PC-9 (cell line): ENCODE results near the gene CDK13. TPM values are rescaled to one million over a fixed set of nuclear protein-coding genes. Genes with fewer than 3 reads are reported as not detected.

Source experiments
- BruUV-seq: library from RNA; stranded (reverse); fragments of 400-500 nt; replicated peaks from 2 replicates; lab custom pipeline; 2021; lab: Mats Ljungman, UMichigan
- CTCF ChIA-PET: fragments of 300-600 bp; sonication (Branson Sonifier 250); formaldehyde crosslinking; loops from one replicate; lab custom pipeline; 2022; ENCODE audit warnings: antibody characterized with exemption; lab: Charles Lee
- POLR2A ChIA-PET: fragments of 300-600 bp; sonication (Branson Sonifier 250); formaldehyde crosslinking; loops from one replicate; lab custom pipeline; 2022; ENCODE audit warnings: antibody characterized with exemption; ENCODE audit not compliant: unreplicated experiment; lab: Charles Lee
- DNase-seq, 2 experiments: peaks; one replicate each; pipeline versions ENCODE4 v3.0.0 to v3.0.0-alpha.2; 2015 to 2022; ENCODE audit warnings: mixed read lengths in 1 of 2
- H2AFZ ChIP-seq: fragments of 200-600 bp; sonication (generic); 2 replicates; pipeline ENCODE4 v1.8.1; 2017; ENCODE audit warnings: antibody characterized with exemption
- H3F3A ChIP-seq: fragments of 200-600 bp; sonication (generic); 2 replicates; pipeline ENCODE4 v1.8.1; 2017; ENCODE audit warnings: antibody characterized with exemption, mild to moderate bottlenecking, low read depth; ENCODE audit not compliant: insufficient read depth
- H3K27ac ChIP-seq: fragments of 200-600 bp; sonication (generic); 2 replicates; pipeline ENCODE4 v1.6.1; 2016; ENCODE audit warnings: mixed run types
- H3K27me3 ChIP-seq: fragments of 200-600 bp; sonication (generic); 2 replicates; pipeline ENCODE4 v1.6.1; 2016; ENCODE audit warnings: low read depth, mixed run types; ENCODE audit not compliant: insufficient read depth
- H3K36me3 ChIP-seq: fragments of 200-600 bp; sonication (generic); 2 replicates; pipeline ENCODE4 v1.6.1; 2016; ENCODE audit warnings: low read depth, mixed run types
- H3K4me1 ChIP-seq: fragments of 200-600 bp; sonication (generic); replicated peaks from 2 replicates; pipeline ENCODE4 v1.6.1; 2016; ENCODE audit warnings: mixed run types; ENCODE audit not compliant: insufficient read depth
- H3K4me2 ChIP-seq: fragments of 200-600 bp; sonication (generic); 2 replicates; pipeline ENCODE4 v1.6.1; 2017; ENCODE audit warnings: mixed run types
- H3K4me3 ChIP-seq: fragments of 200-600 bp; sonication (generic); 2 replicates; pipeline ENCODE4 v1.6.1; 2016; ENCODE audit warnings: mixed run types
- H3K79me2 ChIP-seq: fragments of 200-600 bp; sonication (generic); 2 replicates; pipeline ENCODE4 v1.6.1; 2017; ENCODE audit warnings: low read depth, mixed run types
- H3K9me2 ChIP-seq: fragments of 200-600 bp; sonication (generic); 2 replicates; pipeline ENCODE4 v1.8.1; 2017; ENCODE audit warnings: mild to moderate bottlenecking; ENCODE audit not compliant: insufficient read depth
- H3K9me3 ChIP-seq: fragments of 200-600 bp; sonication (generic); 2 replicates; pipeline ENCODE4 v1.8.1; 2016; ENCODE audit warnings: low read depth; ENCODE audit not compliant: insufficient read depth
- H4K20me1 ChIP-seq: fragments of 200-600 bp; sonication (generic); 2 replicates; pipeline ENCODE4 v1.8.1; 2017; ENCODE audit not compliant: insufficient read depth
- EZH2 ChIP-seq: fragments of 200-600 bp; sonication (generic); IDR thresholded peaks from 2 replicates; pipeline ENCODE4 v1.8.0; 2017; ENCODE audit warnings: antibody characterized with exemption, low read depth
- intact Hi-C: fragments of 100-400 bp; cut with micrococcal nuclease; formaldehyde crosslinking; loops from one replicate; pipeline ENCODE4 v1.10.0; 2022; ENCODE audit not compliant: unreplicated experiment
- total RNA-seq: library from RNA; stranded (reverse); gene quantifications from 2 replicates; pipeline ENCODE4 v1.2.3, GENCODE V29; 2021
- TF ChIP-seq, protein P1 (sequence below): fragments of 200-600 bp; sonication (generic); conservative IDR thresholded peaks from 2 replicates; pipeline ENCODE4 v1.6.1; 2017; ENCODE audit warnings: mixed run types, antibody characterized with exemption, mild to moderate bottlenecking, moderate library complexity

Gene CDK13
- total RNA-seq, 1 experiment from 2014 or later = 80.9 TPM

DNA sequence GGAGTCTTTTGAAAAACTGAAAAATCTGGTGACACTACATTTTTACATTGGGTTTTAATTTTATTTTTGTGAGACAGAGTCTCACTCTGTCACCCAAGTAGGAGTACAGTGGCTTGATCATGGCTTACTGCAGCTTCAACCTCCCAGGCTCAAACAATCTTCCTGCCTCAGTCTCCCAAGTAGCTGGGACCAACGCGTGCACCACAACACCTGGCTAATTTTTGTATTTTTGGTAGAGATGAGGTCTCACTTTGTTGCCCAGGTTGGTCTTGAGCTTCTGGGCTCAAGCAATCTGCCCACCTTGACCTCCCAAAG lies 172.8 kb downstream of the CDK13 start:
- Histone ChIP-seq H3K4me3 (no peak overlapping the region), H3K27me3 (no peaks in the 10 kb centered on the region), H3K9me3 (no peaks in the 10 kb centered on the region), H4K20me1 (peaks cover 9% of the 10 kb centered on the region; the same call in 1 of the 2 replicates), H2AFZ (no peak overlapping the region), H3K27ac (no peak overlapping the region), H3K4me1 (peaks cover 9% of the 10 kb centered on the region), H3F3A (peaks cover 10% of the 10 kb centered on the region; the same call in 1 of the 2 replicates), H3K79me2 (peaks cover 39% of the 10 kb centered on the region), H3K4me2 (no peak overlapping the region), H3K36me3 (0 out of 2 replicates have a peak, but pooled peaks cover 5% of the 10 kb centered on the region), H3K9me2 (no peaks in the 10 kb centered on the region)
- no peak for DNase-seq
- intact Hi-C loops = no loop called here
- no TSS peak for BruUV-seq
- ChIA-PET POLR2A (interaction anchor here (0.6 kb wide), 1 partner anchor 106 kb away, joined by 3 read pairs; no protein-coding TSS in a partner anchor), CTCF (interaction anchor here (0.6 kb wide), 1 partner anchor 110 kb away, joined by 4 read pairs; no protein-coding TSS in a partner anchor)
- TF ChIP-seq, protein P1, sequence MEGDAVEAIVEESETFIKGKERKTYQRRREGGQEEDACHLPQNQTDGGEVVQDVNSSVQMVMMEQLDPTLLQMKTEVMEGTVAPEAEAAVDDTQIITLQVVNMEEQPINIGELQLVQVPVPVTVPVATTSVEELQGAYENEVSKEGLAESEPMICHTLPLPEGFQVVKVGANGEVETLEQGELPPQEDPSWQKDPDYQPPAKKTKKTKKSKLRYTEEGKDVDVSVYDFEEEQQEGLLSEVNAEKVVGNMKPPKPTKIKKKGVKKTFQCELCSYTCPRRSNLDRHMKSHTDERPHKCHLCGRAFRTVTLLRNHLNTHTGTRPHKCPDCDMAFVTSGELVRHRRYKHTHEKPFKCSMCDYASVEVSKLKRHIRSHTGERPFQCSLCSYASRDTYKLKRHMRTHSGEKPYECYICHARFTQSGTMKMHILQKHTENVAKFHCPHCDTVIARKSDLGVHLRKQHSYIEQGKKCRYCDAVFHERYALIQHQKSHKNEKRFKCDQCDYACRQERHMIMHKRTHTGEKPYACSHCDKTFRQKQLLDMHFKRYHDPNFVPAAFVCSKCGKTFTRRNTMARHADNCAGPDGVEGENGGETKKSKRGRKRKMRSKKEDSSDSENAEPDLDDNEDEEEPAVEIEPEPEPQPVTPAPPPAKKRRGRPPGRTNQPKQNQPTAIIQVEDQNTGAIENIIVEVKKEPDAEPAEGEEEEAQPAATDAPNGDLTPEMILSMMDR = no peak
- TF ChIP-seq EZH2 = no peak

DNA sequence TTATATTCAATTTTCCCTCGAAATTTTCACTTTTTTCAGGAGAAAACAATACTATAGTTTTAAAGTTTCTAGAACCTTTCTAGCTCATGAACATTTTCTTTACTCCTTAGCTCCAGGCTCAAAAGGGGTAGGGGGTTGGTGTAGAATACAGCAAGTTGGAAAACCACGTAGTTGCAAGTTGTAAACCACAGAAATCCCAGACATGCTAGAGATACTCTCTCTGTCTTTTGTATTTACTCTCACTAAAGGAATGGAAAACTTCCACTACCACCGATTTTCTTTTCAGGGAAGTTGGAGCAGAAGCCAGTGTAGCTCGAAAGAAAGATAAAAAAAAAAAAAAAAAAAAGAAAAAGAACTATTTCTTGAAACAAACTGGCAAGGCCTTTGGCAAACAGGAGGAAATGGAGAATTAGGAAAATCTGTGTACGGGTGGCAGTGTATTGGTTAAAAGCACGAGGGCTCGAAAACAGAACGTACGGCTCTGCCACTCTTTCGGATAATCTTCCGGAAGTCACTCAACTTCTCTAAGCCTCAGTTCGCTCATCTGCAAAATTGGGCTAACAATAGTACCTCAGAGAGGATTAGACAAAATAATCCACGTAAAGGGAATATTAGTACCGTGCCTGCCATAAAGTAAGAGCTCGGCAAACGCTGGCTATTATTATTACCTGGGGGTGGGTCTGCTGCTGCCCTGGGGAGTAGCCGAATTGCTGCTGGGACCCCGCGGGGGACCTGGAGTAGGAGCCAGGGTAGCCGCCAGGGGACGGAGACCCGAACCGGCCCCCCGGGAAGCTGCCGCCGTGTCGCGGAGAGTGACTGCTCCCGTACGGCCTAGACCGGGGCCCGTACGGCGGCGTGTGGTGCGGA lies 183.7 kb downstream of the CDK13 start:
- Histone ChIP-seq H3K9me3 (peaks cover 6% of the 10 kb centered on the region; the same call in 1 of the 2 replicates), H3K27me3 (no peaks in the 10 kb centered on the region), H4K20me1 (peaks cover 40% of the 10 kb centered on the region), H2AFZ (peak overlapping the region; percentile 88), H3K9me2 (no peaks in the 10 kb centered on the region), H3F3A (0 out of 2 replicates have a peak, but pooled peaks cover 8% of the 10 kb centered on the region), H3K79me2 (peaks cover 56% of the 10 kb centered on the region), H3K4me1 (peaks cover 17% of the 10 kb centered on the region), H3K4me3 (peak overlapping the region; percentile 97), H3K27ac (peak overlapping the region; percentile 75), H3K36me3 (peaks cover 11% of the 10 kb centered on the region), H3K4me2 (peak overlapping the region; percentile 90)
- CTCF ChIA-PET = interaction anchor here (0.6 kb wide), 1 partner anchor 1928 kb away, joined by 4 read pairs; no protein-coding TSS in a partner anchor
- intact Hi-C loops = loop anchor here (1.0 to 5.0 kb wide), 4 partner anchors 16 to 401 kb away; no protein-coding TSS in a partner anchor
- TF ChIP-seq EZH2 = no peak
- TF ChIP-seq, protein P1 = no peak
- POLR2A ChIA-PET = interaction anchor here (0.6 kb wide), 1 partner anchor 1340 kb away, joined by 28 read pairs; no protein-coding TSS in a partner anchor
- no TSS peak for BruUV-seq
- no peak for DNase-seq

GRCh38 chr7:40134428-40135316 lies 184.6 kb downstream of the CDK13 start, which contains the start of the genes MPLKIP and SUGCT:
Gene MPLKIP (minus strand): TSS chr7:40134622. CDS start chr7:40134567, 55 bp downstream.
Gene SUGCT (plus strand): TSS chr7:40135005.
- CTCF ChIA-PET = interaction anchor here (0.6 to 0.7 kb wide), 2 partner anchors 17 to 45 kb away, joined by 3 read pairs; no protein-coding TSS in a partner anchor
- TF ChIP-seq, protein P1 = peak; percentile 99
- TF ChIP-seq EZH2 = no peak

More at GRCh38 chr7:40134428-40135316, 184.6 kb downstream of the CDK13 start, which contains the start of the genes MPLKIP and SUGCT:
- peak; percentile 80 to 90 for DNase-seq
- intact Hi-C loops = loop anchor here (1.0 to 5.0 kb wide), 4 partner anchors 17 to 402 kb away; no protein-coding TSS in a partner anchor
- TSS peak; percentile 73 for BruUV-seq
- POLR2A ChIA-PET = interaction anchor here (0.6 to 0.7 kb wide), 4 partner anchors 13 to 1596 kb away, joined by 4 to 28 read pairs (median 5); no protein-coding TSS in a partner anchor
- Histone ChIP-seq H4K20me1 (peaks cover 31% of the 10 kb centered on the region), H3K4me2 (peak within 1 kb of the TSS; percentile 90), H3K36me3 (peaks cover 7% of the 10 kb centered on the region), H3F3A (0 out of 2 replicates have a peak, but pooled peaks cover 8% of the 10 kb centered on the region), H2AFZ (peak within 1 kb of the TSS; percentile 88), H3K9me2 (no peaks in the 10 kb centered on the region), H3K4me3 (peak within 1 kb of the TSS; percentile 97), H3K27me3 (no peaks in the 10 kb centered on the region), H3K4me1 (peaks cover 17% of the 10 kb centered on the region), H3K9me3 (peaks cover 6% of the 10 kb centered on the region; the same call in 1 of the 2 replicates), H3K27ac (peak within 1 kb of the TSS; percentile 75), H3K79me2 (peaks cover 48% of the 10 kb centered on the region)
